Trophoblast cell (in vitro differentiated cells and primary cell): Measurements from ENCODE around the gene ARRDC3.
A peak's percentile ranks its signal among the peaks of the same experiment; 100 is the strongest.

Experiments used
- DNase-seq, 2 donors: peaks; one replicate each; pipeline ENCODE4 v3.0.0-alpha.2; 2016
- H2AFZ ChIP-seq: 2 replicates; pipeline ENCODE4 v1.6.1; 2013; ENCODE audit warnings: low read length, moderate library complexity, mild to moderate bottlenecking; ENCODE audit not compliant: insufficient read depth, poor library complexity
- H2AK5ac ChIP-seq: 2 replicates; pipeline ENCODE4 v1.6.1; 2013; ENCODE audit warnings: mild to moderate bottlenecking, low read length
- H2BK120ac ChIP-seq: 2 replicates; pipeline ENCODE4 v1.6.1; 2013; ENCODE audit warnings: low read length, mild to moderate bottlenecking, moderate library complexity; ENCODE audit not compliant: insufficient read depth, poor library complexity
- H2BK12ac ChIP-seq: 2 replicates; pipeline ENCODE4 v1.6.1; 2013; ENCODE audit warnings: mild to moderate bottlenecking, low read length, moderate library complexity
- H2BK5ac ChIP-seq: 2 replicates; pipeline ENCODE4 v1.6.1; 2013; ENCODE audit warnings: low read length, low read depth, moderate library complexity, mild to moderate bottlenecking; ENCODE audit not compliant: poor library complexity
- H3K14ac ChIP-seq: 2 replicates; pipeline ENCODE4 v1.6.1; 2013; ENCODE audit warnings: mild to moderate bottlenecking, low read length
- H3K18ac ChIP-seq: 2 replicates; pipeline ENCODE4 v1.6.1; 2013; ENCODE audit warnings: mild to moderate bottlenecking, low read length
- H3K23ac ChIP-seq: 2 replicates; pipeline ENCODE4 v1.6.1; 2013; ENCODE audit warnings: low read length
- H3K27ac ChIP-seq: 2 replicates; pipeline ENCODE4 v1.5.1; 2013; ENCODE audit warnings: low read depth, mild to moderate bottlenecking, inconsistent platforms, low read length, moderate library complexity
- H3K27me3 ChIP-seq: 2 replicates; pipeline ENCODE4 v1.6.1; 2013; ENCODE audit warnings: inconsistent platforms, mild to moderate bottlenecking, low read length, moderate library complexity; ENCODE audit not compliant: insufficient read depth
- H3K36me3 ChIP-seq, 2 experiments: 1 replicate in 1 of 2; 2 replicates in 1 of 2; pipeline ENCODE4 v1.6.1; 2013; ENCODE audit warnings: low read length in 2 of 2, mild to moderate bottlenecking in 2 of 2, moderate library complexity in 1 of 2; ENCODE audit not compliant: insufficient read depth in 2 of 2, control insufficient read depth in 1 of 2
- H3K4ac ChIP-seq: 2 replicates; pipeline ENCODE4 v1.6.1; 2013; ENCODE audit warnings: low read depth, mild to moderate bottlenecking, low read length, moderate library complexity
- H3K4me1 ChIP-seq, 2 experiments: 1 replicate in 1 of 2; 2 replicates in 1 of 2; pipeline ENCODE4 v1.6.1; 2013; ENCODE audit warnings: low read length in 2 of 2, mild to moderate bottlenecking in 2 of 2, moderate library complexity in 1 of 2; ENCODE audit not compliant: insufficient read depth in 2 of 2, control insufficient read depth in 1 of 2
- H3K4me2 ChIP-seq: 2 replicates; pipeline ENCODE4 v1.6.1; 2013; ENCODE audit warnings: inconsistent platforms, mild to moderate bottlenecking, low read length, moderate library complexity
- H3K4me3 ChIP-seq: 2 replicates; pipeline ENCODE4 v1.5.1; 2013; ENCODE audit warnings: mild to moderate bottlenecking, low read depth, low read length, inconsistent platforms
- H3K79me1 ChIP-seq: one replicate; pipeline ENCODE4 v1.6.1; 2013; ENCODE audit warnings: low read length
- H3K79me2 ChIP-seq: 2 replicates; pipeline ENCODE4 v1.6.1; 2013; ENCODE audit warnings: low read length, mild to moderate bottlenecking; ENCODE audit not compliant: control insufficient read depth, insufficient read depth, poor library complexity
- H3K9ac ChIP-seq: 2 replicates; pipeline ENCODE4 v1.6.1; 2013; ENCODE audit warnings: mild to moderate bottlenecking, low read length
- H3K9me3 ChIP-seq: 2 replicates; pipeline ENCODE4 v1.6.1; 2013; ENCODE audit warnings: low read depth, mild to moderate bottlenecking, control low read depth, inconsistent platforms, low read length; ENCODE audit not compliant: insufficient read depth
- H4K12ac ChIP-seq: 2 replicates; pipeline ENCODE4 v1.6.1; 2013; ENCODE audit warnings: low read depth, mild to moderate bottlenecking, low read length, moderate library complexity
- H4K8ac ChIP-seq: 2 replicates; pipeline ENCODE4 v1.6.1; 2013; ENCODE audit warnings: low read depth, mild to moderate bottlenecking, low read length, moderate library complexity
- H4K91ac ChIP-seq: one replicate; pipeline ENCODE4 v1.6.1; 2013; ENCODE audit warnings: low read depth, mild to moderate bottlenecking, low read length, moderate library complexity
- WGBS: extraction: QIAGEN DNeasy Blood & Tissue Kit; methylation state at CpG from one replicate; pipeline ENCODE4 v1.1.7; 2013; ENCODE audit warnings: missing lambda C conversion rate; ENCODE audit not compliant: insufficient read length, insufficient coverage; ENCODE audit errors: extremely low coverage; 5-methylcytosine and 5-hydroxymethylcytosine counted together

The ARRDC3 gene

DNA sequence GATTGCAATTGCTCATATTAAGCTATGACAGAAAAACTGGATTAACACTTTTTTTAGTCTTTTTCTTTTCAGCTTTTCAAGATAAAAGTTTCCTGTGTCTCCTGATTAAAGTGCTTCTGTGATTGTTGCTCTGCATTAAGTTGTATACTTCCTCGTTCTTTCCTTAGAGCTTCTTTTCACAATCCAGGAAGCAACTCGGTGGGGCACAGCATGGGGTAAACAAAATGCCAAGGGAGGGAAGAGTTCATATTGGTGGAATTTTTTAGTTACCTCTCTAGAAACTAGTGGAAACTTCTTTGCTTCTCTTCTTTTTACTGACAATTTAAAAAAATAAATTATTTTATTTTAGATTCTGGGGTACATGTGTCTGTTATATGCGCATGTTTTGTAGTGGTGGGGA, 37.8 kb upstream of the ARRDC3 start:
- H3K14ac ChIP-seq = no peak overlapping the region
- H4K8ac ChIP-seq = no peak overlapping the region
- H4K91ac ChIP-seq = no peak overlapping the region
- H2AK5ac ChIP-seq = no peak overlapping the region
- H3K79me1 ChIP-seq = no peaks in the 10 kb centered on the region
- H3K18ac ChIP-seq = no peak overlapping the region
- H2BK12ac ChIP-seq = no peak overlapping the region
- DNase-seq = no peak
- H3K4me3 ChIP-seq = no peak overlapping the region
- no peak overlapping the region for H2AFZ ChIP-seq
- H2BK5ac ChIP-seq = no peak overlapping the region
- no peaks in the 10 kb centered on the region for H3K27me3 ChIP-seq
- no peak overlapping the region for H3K4ac ChIP-seq
- H3K79me2 ChIP-seq = no peaks in the 10 kb centered on the region
- WGBS = no CpG with 5 or more reads among the region's 3 CpGs
- H3K9me3 ChIP-seq = no peaks in the 10 kb centered on the region
- no peak overlapping the region for H3K9ac ChIP-seq
- H2BK120ac ChIP-seq = no peak overlapping the region
- no peak overlapping the region for H3K27ac ChIP-seq
- no peak overlapping the region for H3K23ac ChIP-seq
- H4K12ac ChIP-seq = no peak overlapping the region
- no peak overlapping the region for H3K4me2 ChIP-seq
- no peaks in the 10 kb centered on the region for H3K36me3 ChIP-seq
- peaks cover 0 to 2% of the 10 kb centered on the region in 2 experiments for H3K4me1 ChIP-seq

DNA sequence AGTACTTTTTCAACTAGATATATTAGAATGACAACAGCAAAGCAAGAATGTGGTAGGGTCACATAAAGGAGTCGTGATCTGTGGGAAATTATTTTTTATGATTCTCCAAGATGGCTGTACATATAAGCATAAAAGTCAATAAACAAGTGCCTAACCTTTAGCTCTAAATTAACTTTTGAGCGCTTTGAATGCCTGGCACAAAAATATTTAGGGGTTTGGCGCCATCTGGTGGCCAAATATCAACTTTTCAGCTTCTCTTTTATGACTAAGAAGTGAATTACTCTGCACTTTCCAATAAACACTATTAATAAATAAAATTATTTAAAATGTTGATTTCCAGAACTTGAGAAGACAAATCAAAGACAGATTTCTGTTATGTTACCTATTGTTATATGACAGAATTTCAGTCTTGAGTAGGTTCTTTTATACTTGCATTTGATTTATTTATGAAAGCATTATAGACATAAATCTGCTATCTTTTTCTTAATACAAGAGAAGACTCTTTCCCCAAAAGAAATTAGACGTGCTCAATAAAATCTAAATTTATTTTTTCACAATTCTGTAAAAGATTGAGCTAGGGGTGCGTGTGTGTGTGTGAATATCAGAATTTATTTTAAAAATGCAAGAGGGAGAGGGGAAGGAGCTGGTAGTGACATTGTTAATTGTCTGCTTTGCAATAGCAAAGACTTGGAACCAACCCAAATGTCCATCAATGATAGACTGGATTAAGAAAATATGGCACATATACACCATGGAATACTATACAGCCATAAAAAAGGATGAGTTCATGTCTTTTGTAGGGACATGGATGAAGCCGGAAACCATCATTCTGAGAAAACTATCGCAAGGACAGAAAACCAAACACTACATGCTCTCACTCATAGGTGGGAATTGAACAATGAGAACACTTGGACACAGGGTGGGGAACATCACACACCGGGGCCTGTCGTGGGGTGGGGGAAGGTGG, 36.7 kb upstream of the ARRDC3 start:
- Histone ChIP-seq H3K14ac (no peak overlapping the region), H3K27ac (no peak overlapping the region), H2AFZ (no peak overlapping the region), H3K4ac (no peak overlapping the region), H3K4me1 (peaks cover 0 to 2% of the 10 kb centered on the region in 2 experiments), H4K8ac (no peak overlapping the region), H3K18ac (no peak overlapping the region), H3K79me2 (no peaks in the 10 kb centered on the region), H3K9ac (no peak overlapping the region), H4K91ac (no peak overlapping the region), H2AK5ac (no peak overlapping the region), H2BK5ac (no peak overlapping the region), H3K9me3 (no peaks in the 10 kb centered on the region), H3K4me2 (no peak overlapping the region), H3K79me1 (no peaks in the 10 kb centered on the region), H2BK12ac (no peak overlapping the region), H3K27me3 (no peaks in the 10 kb centered on the region), H2BK120ac (no peak overlapping the region), H4K12ac (no peak overlapping the region), H3K23ac (no peak overlapping the region), H3K4me3 (no peak overlapping the region), H3K36me3 (no peaks in the 10 kb centered on the region)
- WGBS = no CpG with 5 or more reads among the region's 9 CpGs
- peak; percentile 69 to 93 for DNase-seq

DNA sequence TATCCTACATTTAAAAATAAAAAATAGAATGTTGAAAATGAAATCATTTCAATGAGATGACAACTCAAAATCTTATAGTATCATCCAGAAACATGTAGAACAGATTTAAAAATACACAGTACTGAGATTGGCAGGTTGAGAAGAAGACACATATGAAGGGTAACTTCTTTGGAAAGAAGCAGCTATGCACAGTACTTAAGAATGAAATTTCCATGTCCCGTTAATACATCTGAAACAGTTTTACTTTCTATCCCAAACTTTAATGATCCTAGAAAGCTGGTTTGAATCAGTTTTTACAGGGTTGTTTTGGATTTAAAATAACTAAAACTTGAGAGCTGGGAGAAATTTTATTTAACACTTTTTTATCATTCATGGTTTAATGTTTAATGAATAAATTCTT, 36.0 kb upstream of the ARRDC3 start:
- H3K9me3 ChIP-seq = no peaks in the 10 kb centered on the region
- H3K36me3 ChIP-seq = no peaks in the 10 kb centered on the region
- H3K14ac ChIP-seq = no peak overlapping the region
- H3K4me2 ChIP-seq = no peak overlapping the region
- no peak overlapping the region for H3K4me3 ChIP-seq
- no peak overlapping the region for H4K91ac ChIP-seq
- WGBS = no CpG with 5 or more reads among the region's 1 CpG
- no peak overlapping the region for H3K18ac ChIP-seq
- H3K23ac ChIP-seq = no peak overlapping the region
- H3K4ac ChIP-seq = no peak overlapping the region
- H2BK5ac ChIP-seq = no peak overlapping the region
- H2AFZ ChIP-seq = no peak overlapping the region
- no peak overlapping the region for H3K27ac ChIP-seq
- no peak overlapping the region for H4K12ac ChIP-seq
- DNase-seq = no peak
- no peak overlapping the region for H2BK120ac ChIP-seq
- no peak overlapping the region for H2BK12ac ChIP-seq
- no peak overlapping the region for H2AK5ac ChIP-seq
- no peaks in the 10 kb centered on the region for H3K79me1 ChIP-seq
- peaks cover 0 to 2% of the 10 kb centered on the region in 2 experiments for H3K4me1 ChIP-seq
- H4K8ac ChIP-seq = no peak overlapping the region
- H3K27me3 ChIP-seq = no peaks in the 10 kb centered on the region
- H3K9ac ChIP-seq = no peak overlapping the region
- no peaks in the 10 kb centered on the region for H3K79me2 ChIP-seq

DNA sequence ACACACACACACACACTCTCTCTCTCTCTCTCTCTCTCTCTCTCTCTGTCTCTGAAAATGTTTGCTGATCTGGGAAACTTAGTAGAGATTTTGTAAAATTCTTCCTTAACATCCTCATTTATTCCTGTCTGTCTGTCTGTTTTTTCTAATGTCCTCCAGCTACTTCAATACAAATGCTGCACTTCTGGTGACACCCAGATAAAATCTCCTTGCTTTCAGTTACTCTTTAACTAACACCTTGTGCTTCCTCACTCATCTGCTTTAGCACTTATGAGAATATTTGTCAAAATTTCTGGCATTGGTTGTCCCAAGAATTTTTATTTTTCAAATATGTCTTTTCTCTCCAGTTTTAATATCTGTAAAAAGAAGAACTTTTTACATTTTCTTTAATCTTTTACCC, 35.0 kb upstream of the ARRDC3 start:
- no peak for DNase-seq
- no peak overlapping the region for H2BK5ac ChIP-seq

More for the DNA sequence above, 35.0 kb upstream of the ARRDC3 start:
- Histone ChIP-seq H3K4me3 (no peak overlapping the region), H3K4me1 (peaks cover 0 to 2% of the 10 kb centered on the region in 2 experiments), H3K4ac (no peak overlapping the region), H3K27ac (no peak overlapping the region), H3K79me2 (no peaks in the 10 kb centered on the region), H3K9ac (no peak overlapping the region), H3K79me1 (no peaks in the 10 kb centered on the region), H3K9me3 (no peaks in the 10 kb centered on the region), H2AFZ (no peak overlapping the region), H3K18ac (no peak overlapping the region), H3K23ac (no peak overlapping the region), H3K27me3 (no peaks in the 10 kb centered on the region), H2BK12ac (no peak overlapping the region), H2BK120ac (no peak overlapping the region), H4K12ac (no peak overlapping the region), H2AK5ac (no peak overlapping the region), H3K4me2 (no peak overlapping the region), H4K8ac (no peak overlapping the region), H3K14ac (no peak overlapping the region), H3K36me3 (no peaks in the 10 kb centered on the region), H4K91ac (no peak overlapping the region)
